NB4 (cell line): Measurements from ENCODE around the gene GPR75.

ENCODE experiments used
- CTCF ChIP-seq: IDR thresholded peaks from one replicate; pipeline ENCODE4 v1.5.1; 2012; ENCODE audit warnings: low read depth, low read length
- MAX ChIP-seq: IDR thresholded peaks from 2 replicates; pipeline ENCODE4 v1.6.1; 2011; ENCODE audit warnings: low read depth, low read length
- MYC ChIP-seq: IDR thresholded peaks from 2 replicates; pipeline ENCODE4 v1.6.1; 2011; ENCODE audit warnings: low read depth, low read length
- POLR2A ChIP-seq: IDR thresholded peaks from 2 replicates; pipeline ENCODE4 v1.6.1; 2011; ENCODE audit warnings: mild to moderate bottlenecking; ENCODE audit not compliant: insufficient read length; ENCODE audit errors: extremely low read depth

- TF ChIP-seq CTCF (no peak), POLR2A (no peak), MYC (no peak), MAX (no peak)
Observed at GRCh38 chr2:53884883-53885282, 25.1 kb upstream of the GPR75 start.
